GM23338 (cell line): ENCODE results near the gene ABCC1. TPM values are rescaled to one million over a fixed set of nuclear protein-coding genes. Genes with fewer than 3 reads are reported as not detected.

Experiments
- ATAC-seq: fragments of 200-7000 bp; cut with Tn5 transposase; 3 replicates; pipeline ENCODE4 v1.9.1; 2020
- DNase-seq: peaks from one replicate; pipeline ENCODE4 v3.0.0-alpha.2; 2015; ENCODE audit warnings: low spot score
- H2AFZ ChIP-seq: fragments of 200-600 bp; sonication (generic); 2 replicates; pipeline ENCODE4 v1.8.0; 2016; ENCODE audit warnings: antibody characterized with exemption, mild to moderate bottlenecking, moderate library complexity
- H3F3A ChIP-seq: fragments of 200-600 bp; sonication (generic); replicated peaks from 2 replicates; pipeline ENCODE4 v1.8.0; 2017; ENCODE audit warnings: antibody characterized with exemption, mixed run types, low read depth
- H3K27ac ChIP-seq: fragments of 200-600 bp; sonication (generic); 2 replicates; pipeline ENCODE4 v1.6.1; 2016; ENCODE audit warnings: low read depth
- H3K27me3 ChIP-seq: fragments of 200-600 bp; sonication (generic); 2 replicates; pipeline ENCODE4 v1.8.0; 2016; ENCODE audit warnings: mild to moderate bottlenecking, mixed run types, moderate library complexity; ENCODE audit not compliant: insufficient read depth
- H3K36me3 ChIP-seq: fragments of 200-600 bp; sonication (generic); 2 replicates; pipeline ENCODE4 v1.8.0; 2016; ENCODE audit warnings: mild to moderate bottlenecking; ENCODE audit not compliant: insufficient read depth
- H3K4me1 ChIP-seq: fragments of 200-600 bp; sonication (generic); 2 replicates; pipeline ENCODE4 v1.8.0; 2016; ENCODE audit warnings: mild to moderate bottlenecking, moderate library complexity; ENCODE audit not compliant: insufficient read depth
- H3K4me2 ChIP-seq: fragments of 200-600 bp; sonication (generic); 2 replicates; pipeline ENCODE4 v1.7.1; 2017; ENCODE audit warnings: mixed run types
- H3K4me3 ChIP-seq: fragments of 200-600 bp; sonication (generic); 2 replicates; pipeline ENCODE4 v1.6.1; 2016; ENCODE audit warnings: mixed run types
- H3K79me2 ChIP-seq: fragments of 200-600 bp; sonication (generic); replicated peaks from 2 replicates; pipeline ENCODE4 v1.8.0; 2017; ENCODE audit warnings: mild to moderate bottlenecking; ENCODE audit not compliant: insufficient read depth
- H3K9me2 ChIP-seq: fragments of 200-600 bp; sonication (generic); 2 replicates; pipeline ENCODE4 v1.8.0; 2017; ENCODE audit not compliant: insufficient read depth
- H4K20me1 ChIP-seq: fragments of 200-600 bp; sonication (generic); replicated peaks from 2 replicates; pipeline ENCODE4 v1.8.0; 2017; ENCODE audit warnings: mild to moderate bottlenecking; ENCODE audit not compliant: insufficient read depth
- H3K27ac Mint-ChIP-seq: 2 replicates; pipeline ENCODE4 v1.8.0; 2020; ENCODE audit warnings: inconsistent platforms, mild to moderate bottlenecking, moderate library complexity, mixed read lengths
- H3K27me3 Mint-ChIP-seq: 3 replicates; pipeline ENCODE4 v1.8.0; 2022; ENCODE audit warnings: low read depth, mild to moderate bottlenecking, moderate library complexity, mixed read lengths, inconsistent platforms; ENCODE audit not compliant: insufficient read depth, poor library complexity
- H3K36me3 Mint-ChIP-seq: 3 replicates; pipeline ENCODE4 v1.8.0; 2021; ENCODE audit warnings: low read depth, mild to moderate bottlenecking, inconsistent platforms, moderate library complexity, mixed read lengths
- H3K4me1 Mint-ChIP-seq: 3 replicates; pipeline ENCODE4 v1.8.0; 2020; ENCODE audit warnings: mild to moderate bottlenecking, inconsistent platforms, mixed read lengths
- H3K4me3 Mint-ChIP-seq: 3 replicates; pipeline ENCODE4 v1.8.0; 2021; ENCODE audit warnings: moderate library complexity, mild to moderate bottlenecking, inconsistent platforms, mixed read lengths
- H3K9me3 Mint-ChIP-seq: 3 replicates; pipeline ENCODE4 v1.8.0; 2020; ENCODE audit warnings: moderate library complexity, mild to moderate bottlenecking, inconsistent platforms, mixed read lengths
- CTCF ChIP-seq, 2 experiments: fragments of 200-600 bp in 1 of 2; sonication (generic) in 1 of 2; conservative IDR thresholded peaks; 2 replicates each; pipeline versions ENCODE4 v1.5.1 to v1.6.1; 2016 to 2017; ENCODE audit warnings: antibody characterized with exemption in 2 of 2, low read depth in 2 of 2, mild to moderate bottlenecking in 2 of 2, moderate library complexity in 1 of 2
- NANOG ChIP-seq: IDR thresholded peaks from 2 replicates; pipeline ENCODE4 v1.6.1; 2016; ENCODE audit warnings: antibody characterized with exemption, borderline replicate concordance
- POLR2AphosphoS5 ChIP-seq: IDR thresholded peaks from 2 replicates; pipeline ENCODE4 v1.6.1; 2016; ENCODE audit warnings: antibody characterized with exemption, low read depth
- REST ChIP-seq: IDR thresholded peaks from one replicate; pipeline ENCODE4 v1.6.1; 2018; ENCODE audit warnings: antibody characterized with exemption; ENCODE audit not compliant: unreplicated experiment
- ZNF114 ChIP-seq: fragments of 250-450 bp; sonication (Bioruptor Pico); IDR thresholded peaks from 2 replicates; pipeline ENCODE4 v1.5.0; 2020; ENCODE audit warnings: mild to moderate bottlenecking, moderate library complexity
- polyA plus RNA-seq: library from polyadenylated mRNA; unstranded; fragments of >200 nt; fragmentation: Nextera tagmentation; extraction: Ambion mirVana; gene quantifications from 2 replicates; pipeline ENCODE4 v1.2.1, GENCODE V29; 2016
- total RNA-seq: library from RNA; depleted of rRNA; stranded (reverse); fragments of >200 nt; shearing (Covaris generic); gene quantifications from 2 replicates; pipeline ENCODE4 v1.2.3, GENCODE V29; 2014
- TF ChIP-seq, protein P1 (sequence below): fragments of 250-450 bp; sonication (Bioruptor Pico); IDR thresholded peaks from 2 replicates; pipeline ENCODE4 v1.5.0; 2020; ENCODE audit warnings: mild to moderate bottlenecking, moderate library complexity
- TF ChIP-seq, protein P2 (sequence below): IDR thresholded peaks from 2 replicates; pipeline ENCODE4 v1.6.1; 2016; ENCODE audit warnings: antibody characterized with exemption

The ABCC1 gene
- total and polyA plus RNA-seq, 2 experiments from 2014 or later: 11.0 to 46.6 TPM

- Histone ChIP-seq H3F3A (no peaks in the 10 kb centered on the region), H3K4me3 (no peak overlapping the region), H3K79me2 (no peaks in the 10 kb centered on the region), H3K4me2 (no peak overlapping the region), H3K4me1 (no peaks in the 10 kb centered on the region), H4K20me1 (no peaks in the 10 kb centered on the region), H3K36me3 (peaks cover 28% of the 10 kb centered on the region), H3K27me3 (no peaks in the 10 kb centered on the region), H2AFZ (no peak overlapping the region), H3K9me2 (no peaks in the 10 kb centered on the region), H3K27ac (no peak overlapping the region)
- TF ChIP-seq ZNF114 (CRISPR knock-in tag) (no peak), REST (no peak), CTCF (conservative IDR thresholded peaks at IDR 0.05; ENCODE audit: low read depth in 2 of 2) (no peak), POLR2AphosphoS5 (no peak), NANOG (no peak)
- TF ChIP-seq, protein P1, sequence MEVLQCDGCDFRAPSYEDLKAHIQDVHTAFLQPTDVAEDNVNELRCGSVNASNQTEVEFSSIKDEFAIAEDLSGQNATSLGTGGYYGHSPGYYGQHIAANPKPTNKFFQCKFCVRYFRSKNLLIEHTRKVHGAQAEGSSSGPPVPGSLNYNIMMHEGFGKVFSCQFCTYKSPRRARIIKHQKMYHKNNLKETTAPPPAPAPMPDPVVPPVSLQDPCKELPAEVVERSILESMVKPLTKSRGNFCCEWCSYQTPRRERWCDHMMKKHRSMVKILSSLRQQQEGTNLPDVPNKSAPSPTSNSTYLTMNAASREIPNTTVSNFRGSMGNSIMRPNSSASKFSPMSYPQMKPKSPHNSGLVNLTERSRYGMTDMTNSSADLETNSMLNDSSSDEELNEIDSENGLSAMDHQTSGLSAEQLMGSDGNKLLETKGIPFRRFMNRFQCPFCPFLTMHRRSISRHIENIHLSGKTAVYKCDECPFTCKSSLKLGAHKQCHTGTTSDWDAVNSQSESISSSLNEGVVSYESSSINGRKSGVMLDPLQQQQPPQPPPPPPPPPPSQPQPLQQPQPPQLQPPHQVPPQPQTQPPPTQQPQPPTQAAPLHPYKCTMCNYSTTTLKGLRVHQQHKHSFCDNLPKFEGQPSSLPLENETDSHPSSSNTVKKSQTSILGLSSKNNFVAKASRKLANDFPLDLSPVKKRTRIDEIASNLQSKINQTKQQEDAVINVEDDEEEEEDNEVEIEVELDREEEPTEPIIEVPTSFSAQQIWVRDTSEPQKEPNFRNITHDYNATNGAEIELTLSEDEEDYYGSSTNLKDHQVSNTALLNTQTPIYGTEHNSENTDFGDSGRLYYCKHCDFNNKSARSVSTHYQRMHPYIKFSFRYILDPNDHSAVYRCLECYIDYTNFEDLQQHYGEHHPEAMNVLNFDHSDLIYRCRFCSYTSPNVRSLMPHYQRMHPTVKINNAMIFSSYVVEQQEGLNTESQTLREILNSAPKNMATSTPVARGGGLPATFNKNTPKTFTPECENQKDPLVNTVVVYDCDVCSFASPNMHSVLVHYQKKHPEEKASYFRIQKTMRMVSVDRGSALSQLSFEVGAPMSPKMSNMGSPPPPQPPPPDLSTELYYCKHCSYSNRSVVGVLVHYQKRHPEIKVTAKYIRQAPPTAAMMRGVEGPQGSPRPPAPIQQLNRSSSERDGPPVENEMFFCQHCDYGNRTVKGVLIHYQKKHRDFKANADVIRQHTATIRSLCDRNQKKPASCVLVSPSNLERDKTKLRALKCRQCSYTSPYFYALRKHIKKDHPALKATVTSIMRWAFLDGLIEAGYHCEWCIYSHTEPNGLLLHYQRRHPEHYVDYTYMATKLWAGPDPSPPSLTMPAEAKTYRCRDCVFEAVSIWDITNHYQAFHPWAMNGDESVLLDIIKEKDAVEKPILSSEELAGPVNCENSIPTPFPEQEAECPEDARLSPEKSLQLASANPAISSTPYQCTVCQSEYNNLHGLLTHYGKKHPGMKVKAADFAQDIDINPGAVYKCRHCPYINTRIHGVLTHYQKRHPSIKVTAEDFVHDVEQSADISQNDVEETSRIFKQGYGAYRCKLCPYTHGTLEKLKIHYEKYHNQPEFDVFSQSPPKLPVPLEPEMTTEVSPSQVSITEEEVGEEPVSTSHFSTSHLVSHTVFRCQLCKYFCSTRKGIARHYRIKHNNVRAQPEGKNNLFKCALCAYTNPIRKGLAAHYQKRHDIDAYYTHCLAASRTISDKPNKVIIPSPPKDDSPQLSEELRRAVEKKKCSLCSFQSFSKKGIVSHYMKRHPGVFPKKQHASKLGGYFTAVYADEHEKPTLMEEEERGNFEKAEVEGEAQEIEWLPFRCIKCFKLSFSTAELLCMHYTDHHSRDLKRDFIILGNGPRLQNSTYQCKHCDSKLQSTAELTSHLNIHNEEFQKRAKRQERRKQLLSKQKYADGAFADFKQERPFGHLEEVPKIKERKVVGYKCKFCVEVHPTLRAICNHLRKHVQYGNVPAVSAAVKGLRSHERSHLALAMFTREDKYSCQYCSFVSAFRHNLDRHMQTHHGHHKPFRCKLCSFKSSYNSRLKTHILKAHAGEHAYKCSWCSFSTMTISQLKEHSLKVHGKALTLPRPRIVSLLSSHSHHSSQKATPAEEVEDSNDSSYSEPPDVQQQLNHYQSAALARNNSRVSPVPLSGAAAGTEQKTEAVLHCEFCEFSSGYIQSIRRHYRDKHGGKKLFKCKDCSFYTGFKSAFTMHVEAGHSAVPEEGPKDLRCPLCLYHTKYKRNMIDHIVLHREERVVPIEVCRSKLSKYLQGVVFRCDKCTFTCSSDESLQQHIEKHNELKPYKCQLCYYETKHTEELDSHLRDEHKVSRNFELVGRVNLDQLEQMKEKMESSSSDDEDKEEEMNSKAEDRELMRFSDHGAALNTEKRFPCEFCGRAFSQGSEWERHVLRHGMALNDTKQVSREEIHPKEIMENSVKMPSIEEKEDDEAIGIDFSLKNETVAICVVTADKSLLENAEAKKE (CRISPR knock-in tag): no peak
- TF ChIP-seq, protein P2, sequence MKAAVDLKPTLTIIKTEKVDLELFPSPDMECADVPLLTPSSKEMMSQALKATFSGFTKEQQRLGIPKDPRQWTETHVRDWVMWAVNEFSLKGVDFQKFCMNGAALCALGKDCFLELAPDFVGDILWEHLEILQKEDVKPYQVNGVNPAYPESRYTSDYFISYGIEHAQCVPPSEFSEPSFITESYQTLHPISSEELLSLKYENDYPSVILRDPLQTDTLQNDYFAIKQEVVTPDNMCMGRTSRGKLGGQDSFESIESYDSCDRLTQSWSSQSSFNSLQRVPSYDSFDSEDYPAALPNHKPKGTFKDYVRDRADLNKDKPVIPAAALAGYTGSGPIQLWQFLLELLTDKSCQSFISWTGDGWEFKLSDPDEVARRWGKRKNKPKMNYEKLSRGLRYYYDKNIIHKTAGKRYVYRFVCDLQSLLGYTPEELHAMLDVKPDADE: no peak
- no peak for ATAC-seq
- peaks cover 19% of the 10 kb centered on the region; the same call in 2 of the 3 replicates for H3K9me3 Mint-ChIP-seq
- peaks cover 83% of the 10 kb centered on the region for H3K36me3 Mint-ChIP-seq
- peaks cover 10% of the 10 kb centered on the region for H3K27me3 Mint-ChIP-seq
- H3K4me1 Mint-ChIP-seq: no peaks in the 10 kb centered on the region
- H3K27ac Mint-ChIP-seq: no peak overlapping the region
- no peak for DNase-seq
- H3K4me3 Mint-ChIP-seq: no peak overlapping the region
Measured at GRCh38 chr16:16086653-16087446, 137.4 kb downstream of the ABCC1 start.
